HEK293 (cell line): ENCODE measurements around the gene C1D.

Source experiments
- OSR2 ChIP-seq: fragments of 450-650 bp; formaldehyde crosslinking; IDR thresholded peaks from 2 replicates; pipeline ENCODE4 v1.5.1; 2016; ENCODE audit warnings: missing biosample characterization, missing genetic modification characterization
- SP2 ChIP-seq: fragments of 450-650 bp; formaldehyde crosslinking; IDR thresholded peaks from 2 replicates; pipeline ENCODE4 v1.5.1; 2016; ENCODE audit warnings: missing biosample characterization, missing genetic modification characterization
- YY1 ChIP-seq: fragments of 450-650 bp; formaldehyde crosslinking; IDR thresholded peaks from 2 replicates; pipeline ENCODE4 v1.5.1; 2018; ENCODE audit warnings: missing biosample characterization, missing genetic modification characterization
- ZBTB7A ChIP-seq: fragments of 450-650 bp; formaldehyde crosslinking; IDR thresholded peaks from 2 replicates; pipeline ENCODE4 v1.5.1; 2016; ENCODE audit warnings: low read depth, missing biosample characterization, missing genetic modification characterization
- ZBTB8A ChIP-seq: fragments of 450-650 bp; formaldehyde crosslinking; IDR thresholded peaks from 2 replicates; pipeline ENCODE4 v1.5.1; 2016; ENCODE audit warnings: missing biosample characterization, missing genetic modification characterization
- ZNF510 ChIP-seq: fragments of 450-650 bp; formaldehyde crosslinking; IDR thresholded peaks from 2 replicates; pipeline ENCODE4 v1.5.1; 2018; ENCODE audit warnings: mild to moderate bottlenecking, missing genetic modification characterization, missing biosample characterization; ENCODE audit not compliant: insufficient replicate concordance
- ZNF658 ChIP-seq: fragments of 450-650 bp; formaldehyde crosslinking; IDR thresholded peaks from 2 replicates; pipeline ENCODE4; 2016; ENCODE audit warnings: missing biosample characterization, missing genetic modification characterization
- TF ChIP-seq, protein P1 (sequence below): fragments of 450-650 bp; formaldehyde crosslinking; IDR thresholded peaks from 2 replicates; pipeline ENCODE4 v1.5.1; 2016; ENCODE audit warnings: missing biosample characterization, missing genetic modification characterization
- TF ChIP-seq, protein P2 (sequence below): fragments of 450-650 bp; formaldehyde crosslinking; IDR thresholded peaks from 2 replicates; pipeline ENCODE4 v1.5.1; 2016; ENCODE audit warnings: missing biosample characterization, missing genetic modification characterization
- TF ChIP-seq, protein P3 (sequence below): fragments of 450-650 bp; formaldehyde crosslinking; IDR thresholded peaks from 2 replicates; pipeline ENCODE4 v1.5.1; 2016; ENCODE audit warnings: missing biosample characterization, missing genetic modification characterization

DNA sequence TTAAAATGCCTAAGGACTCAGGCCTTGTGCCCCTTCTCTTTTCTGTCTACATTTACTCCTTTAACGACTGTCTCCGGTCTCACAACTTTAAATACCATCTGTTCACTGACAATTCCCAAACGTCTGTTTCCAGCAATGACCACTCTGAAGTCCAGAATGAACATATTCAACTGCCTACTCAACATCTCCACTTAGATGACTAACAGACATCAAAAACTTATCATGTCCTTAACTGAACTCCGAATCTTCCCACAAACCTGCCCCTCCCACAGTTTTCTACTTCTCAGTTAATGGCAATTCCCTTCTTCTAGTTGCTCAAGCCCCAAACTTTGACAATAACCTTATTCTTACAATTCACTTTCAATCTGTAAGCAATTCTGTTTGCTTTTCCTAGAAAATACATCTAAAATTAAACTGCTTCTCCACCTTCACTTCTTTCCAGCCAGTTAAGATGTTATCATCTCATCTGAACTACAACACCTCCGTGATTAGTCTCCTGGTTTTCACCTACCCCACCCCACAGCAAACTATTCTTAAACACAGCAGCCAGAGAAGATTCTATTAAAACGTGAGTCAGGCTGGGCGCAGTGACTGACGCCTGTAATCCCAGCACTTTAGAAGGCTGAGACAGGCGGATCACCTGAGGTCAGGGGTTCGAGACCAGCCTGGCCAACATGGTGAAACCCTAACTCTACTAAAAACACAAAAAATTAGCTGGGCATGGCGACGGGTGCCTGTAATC is 2.8 kb downstream of the C1D start:
- TF ChIP-seq SP2 (tag by site-specific recombination) (no peak), ZBTB8A (tag by site-specific recombination) (no peak), YY1 (tag by site-specific recombination) (no peak), ZNF658 (tag by site-specific recombination) (no peak), OSR2 (tag by site-specific recombination) (no peak), ZNF510 (no peak), ZBTB7A (tag by site-specific recombination) (no peak)
- TF ChIP-seq, protein P1, sequence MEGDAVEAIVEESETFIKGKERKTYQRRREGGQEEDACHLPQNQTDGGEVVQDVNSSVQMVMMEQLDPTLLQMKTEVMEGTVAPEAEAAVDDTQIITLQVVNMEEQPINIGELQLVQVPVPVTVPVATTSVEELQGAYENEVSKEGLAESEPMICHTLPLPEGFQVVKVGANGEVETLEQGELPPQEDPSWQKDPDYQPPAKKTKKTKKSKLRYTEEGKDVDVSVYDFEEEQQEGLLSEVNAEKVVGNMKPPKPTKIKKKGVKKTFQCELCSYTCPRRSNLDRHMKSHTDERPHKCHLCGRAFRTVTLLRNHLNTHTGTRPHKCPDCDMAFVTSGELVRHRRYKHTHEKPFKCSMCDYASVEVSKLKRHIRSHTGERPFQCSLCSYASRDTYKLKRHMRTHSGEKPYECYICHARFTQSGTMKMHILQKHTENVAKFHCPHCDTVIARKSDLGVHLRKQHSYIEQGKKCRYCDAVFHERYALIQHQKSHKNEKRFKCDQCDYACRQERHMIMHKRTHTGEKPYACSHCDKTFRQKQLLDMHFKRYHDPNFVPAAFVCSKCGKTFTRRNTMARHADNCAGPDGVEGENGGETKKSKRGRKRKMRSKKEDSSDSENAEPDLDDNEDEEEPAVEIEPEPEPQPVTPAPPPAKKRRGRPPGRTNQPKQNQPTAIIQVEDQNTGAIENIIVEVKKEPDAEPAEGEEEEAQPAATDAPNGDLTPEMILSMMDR (tag by site-specific recombination) = no peak
- TF ChIP-seq, protein P2, sequence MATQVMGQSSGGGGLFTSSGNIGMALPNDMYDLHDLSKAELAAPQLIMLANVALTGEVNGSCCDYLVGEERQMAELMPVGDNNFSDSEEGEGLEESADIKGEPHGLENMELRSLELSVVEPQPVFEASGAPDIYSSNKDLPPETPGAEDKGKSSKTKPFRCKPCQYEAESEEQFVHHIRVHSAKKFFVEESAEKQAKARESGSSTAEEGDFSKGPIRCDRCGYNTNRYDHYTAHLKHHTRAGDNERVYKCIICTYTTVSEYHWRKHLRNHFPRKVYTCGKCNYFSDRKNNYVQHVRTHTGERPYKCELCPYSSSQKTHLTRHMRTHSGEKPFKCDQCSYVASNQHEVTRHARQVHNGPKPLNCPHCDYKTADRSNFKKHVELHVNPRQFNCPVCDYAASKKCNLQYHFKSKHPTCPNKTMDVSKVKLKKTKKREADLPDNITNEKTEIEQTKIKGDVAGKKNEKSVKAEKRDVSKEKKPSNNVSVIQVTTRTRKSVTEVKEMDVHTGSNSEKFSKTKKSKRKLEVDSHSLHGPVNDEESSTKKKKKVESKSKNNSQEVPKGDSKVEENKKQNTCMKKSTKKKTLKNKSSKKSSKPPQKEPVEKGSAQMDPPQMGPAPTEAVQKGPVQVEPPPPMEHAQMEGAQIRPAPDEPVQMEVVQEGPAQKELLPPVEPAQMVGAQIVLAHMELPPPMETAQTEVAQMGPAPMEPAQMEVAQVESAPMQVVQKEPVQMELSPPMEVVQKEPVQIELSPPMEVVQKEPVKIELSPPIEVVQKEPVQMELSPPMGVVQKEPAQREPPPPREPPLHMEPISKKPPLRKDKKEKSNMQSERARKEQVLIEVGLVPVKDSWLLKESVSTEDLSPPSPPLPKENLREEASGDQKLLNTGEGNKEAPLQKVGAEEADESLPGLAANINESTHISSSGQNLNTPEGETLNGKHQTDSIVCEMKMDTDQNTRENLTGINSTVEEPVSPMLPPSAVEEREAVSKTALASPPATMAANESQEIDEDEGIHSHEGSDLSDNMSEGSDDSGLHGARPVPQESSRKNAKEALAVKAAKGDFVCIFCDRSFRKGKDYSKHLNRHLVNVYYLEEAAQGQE (tag by site-specific recombination) = no peak
- TF ChIP-seq, protein P3, sequence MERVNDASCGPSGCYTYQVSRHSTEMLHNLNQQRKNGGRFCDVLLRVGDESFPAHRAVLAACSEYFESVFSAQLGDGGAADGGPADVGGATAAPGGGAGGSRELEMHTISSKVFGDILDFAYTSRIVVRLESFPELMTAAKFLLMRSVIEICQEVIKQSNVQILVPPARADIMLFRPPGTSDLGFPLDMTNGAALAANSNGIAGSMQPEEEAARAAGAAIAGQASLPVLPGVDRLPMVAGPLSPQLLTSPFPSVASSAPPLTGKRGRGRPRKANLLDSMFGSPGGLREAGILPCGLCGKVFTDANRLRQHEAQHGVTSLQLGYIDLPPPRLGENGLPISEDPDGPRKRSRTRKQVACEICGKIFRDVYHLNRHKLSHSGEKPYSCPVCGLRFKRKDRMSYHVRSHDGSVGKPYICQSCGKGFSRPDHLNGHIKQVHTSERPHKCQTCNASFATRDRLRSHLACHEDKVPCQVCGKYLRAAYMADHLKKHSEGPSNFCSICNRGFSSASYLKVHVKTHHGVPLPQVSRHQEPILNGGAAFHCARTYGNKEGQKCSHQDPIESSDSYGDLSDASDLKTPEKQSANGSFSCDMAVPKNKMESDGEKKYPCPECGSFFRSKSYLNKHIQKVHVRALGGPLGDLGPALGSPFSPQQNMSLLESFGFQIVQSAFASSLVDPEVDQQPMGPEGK (tag by site-specific recombination) = no peak
